HEK293 (cell line): ENCODE results near the gene LMLN.

Source experiments
- CTCF ChIA-PET: fragments of 350-600 bp; formaldehyde crosslinking; extraction: SDS; loops from one replicate; lab custom pipeline; 2021; ENCODE audit warnings: antibody characterized with exemption; lab: Yijun Ruan, JAX
- POLR2A ChIA-PET: fragments of 300-600 bp; formaldehyde crosslinking; extraction: SDS; loops from one replicate; lab custom pipeline; 2020; ENCODE audit warnings: antibody characterized with exemption, inconsistent platforms; lab: Yijun Ruan, JAX
- H3K27ac ChIP-seq: fragments of 200-500 bp; sonication (Bioruptor generic); 2 replicates; pipeline ENCODE4 v1.5.1; 2014; ENCODE audit warnings: low read depth, low read length, control low read depth, inconsistent platforms; ENCODE audit errors: extremely low read depth
- H3K36me3 ChIP-seq, 2 experiments: fragments of 200-500 bp in 1 of 2; sonication (Bioruptor generic) in 1 of 2; 1 replicate in 1 of 2; 2 replicates in 1 of 2; pipeline ENCODE4 v1.5.1; 2014 to 2017; ENCODE audit warnings: inconsistent platforms in 2 of 2, low read length in 2 of 2; ENCODE audit not compliant: control insufficient read depth in 2 of 2, insufficient read depth in 1 of 2
- H3K4me1 ChIP-seq: fragments of 200-500 bp; sonication (Bioruptor generic); 2 replicates; pipeline ENCODE4 v1.5.1; 2014; ENCODE audit warnings: mild to moderate bottlenecking, low read length, inconsistent platforms; ENCODE audit not compliant: control insufficient read depth, insufficient read depth
- H3K4me3 ChIP-seq: 2 replicates; pipeline ENCODE4 v1.5.1; 2011; ENCODE audit warnings: low read depth, mild to moderate bottlenecking, control low read depth, low read length, moderate library complexity
- H3K9me3 ChIP-seq: fragments of 200-500 bp; sonication (Bioruptor generic); 2 replicates; pipeline ENCODE4 v1.5.1; 2014; ENCODE audit warnings: low read depth, low read length, inconsistent platforms; ENCODE audit not compliant: control insufficient read depth, insufficient read depth
- GLIS1 ChIP-seq: fragments of 450-650 bp; formaldehyde crosslinking; IDR thresholded peaks from 2 replicates; pipeline ENCODE4 v1.5.1; 2016; ENCODE audit warnings: missing biosample characterization, missing genetic modification characterization
- OSR2 ChIP-seq: fragments of 450-650 bp; formaldehyde crosslinking; IDR thresholded peaks from 2 replicates; pipeline ENCODE4 v1.5.1; 2016; ENCODE audit warnings: missing biosample characterization, missing genetic modification characterization
- OVOL3 ChIP-seq: fragments of 450-650 bp; formaldehyde crosslinking; IDR thresholded peaks from 2 replicates; pipeline ENCODE4 v1.5.1; 2016; ENCODE audit warnings: missing biosample characterization, missing genetic modification characterization
- SCRT1 ChIP-seq: fragments of 450-650 bp; formaldehyde crosslinking; IDR thresholded peaks from 2 replicates; pipeline ENCODE4 v1.5.1; 2016; ENCODE audit warnings: missing biosample characterization, missing genetic modification characterization, borderline replicate concordance
- SP3 ChIP-seq: fragments of 450-650 bp; formaldehyde crosslinking; IDR thresholded peaks from 2 replicates; pipeline ENCODE4 v1.5.1; 2016; ENCODE audit warnings: missing biosample characterization, missing genetic modification characterization
- ZNF155 ChIP-seq: fragments of 450-650 bp; formaldehyde crosslinking; IDR thresholded peaks from 2 replicates; pipeline ENCODE4 v1.5.1; 2016; ENCODE audit warnings: missing biosample characterization, missing genetic modification characterization
- ZNF157 ChIP-seq: fragments of 450-650 bp; formaldehyde crosslinking; IDR thresholded peaks from 2 replicates; pipeline ENCODE4 v1.5.1; 2016; ENCODE audit warnings: missing biosample characterization, missing genetic modification characterization
- ZNF292 ChIP-seq: fragments of 450-650 bp; formaldehyde crosslinking; IDR thresholded peaks from 2 replicates; pipeline ENCODE4 v1.5.1; 2016; ENCODE audit warnings: low read depth, missing biosample characterization, missing genetic modification characterization, borderline replicate concordance
- ZNF335 ChIP-seq: fragments of 450-650 bp; formaldehyde crosslinking; conservative IDR thresholded peaks from 2 replicates; pipeline ENCODE4 v1.5.1; 2016; ENCODE audit warnings: missing biosample characterization, missing genetic modification characterization
- ZNF350 ChIP-seq: fragments of 450-650 bp; formaldehyde crosslinking; IDR thresholded peaks from 2 replicates; pipeline ENCODE4 v1.5.0; 2017; ENCODE audit warnings: missing biosample characterization, mild to moderate bottlenecking, missing genetic modification characterization
- ZNF433 ChIP-seq: fragments of 450-650 bp; formaldehyde crosslinking; IDR thresholded peaks from 2 replicates; pipeline ENCODE4 v1.5.1; 2016; ENCODE audit warnings: missing biosample characterization, missing genetic modification characterization, low read depth
- ZNF501 ChIP-seq: fragments of 450-650 bp; formaldehyde crosslinking; IDR thresholded peaks from 2 replicates; pipeline ENCODE4 v1.5.1; 2016; ENCODE audit warnings: missing biosample characterization, missing genetic modification characterization
- ZNF791 ChIP-seq: fragments of 450-650 bp; formaldehyde crosslinking; IDR thresholded peaks from 2 replicates; pipeline ENCODE4 v1.5.1; 2016; ENCODE audit warnings: missing biosample characterization, missing genetic modification characterization
- TF ChIP-seq, protein P1 (sequence below): fragments of 450-650 bp; formaldehyde crosslinking; IDR thresholded peaks from 2 replicates; pipeline ENCODE4 v1.5.1; 2016; ENCODE audit warnings: missing biosample characterization, missing genetic modification characterization, borderline replicate concordance
- TF ChIP-seq, protein P2 (sequence below): fragments of 450-650 bp; formaldehyde crosslinking; IDR thresholded peaks from 2 replicates; pipeline ENCODE4 v1.5.1; 2016; ENCODE audit warnings: missing biosample characterization, missing genetic modification characterization
- TF ChIP-seq, protein P3 (sequence below): fragments of 450-650 bp; formaldehyde crosslinking; IDR thresholded peaks from 2 replicates; pipeline ENCODE4 v1.5.1; 2017; ENCODE audit warnings: missing biosample characterization, missing genetic modification characterization

The LMLN gene

GRCh38 chr3:198062068-198062465 is 102.0 kb downstream of the LMLN start:
- ChIA-PET POLR2A (no interaction called here), CTCF (interaction anchor here (1.2 kb wide), 1 partner anchor 18 kb away, joined by 3 read pairs; no protein-coding TSS in a partner anchor)
- Histone ChIP-seq H3K27ac (no peak overlapping the region), H3K4me3 (no peak overlapping the region), H3K4me1 (no peaks in the 10 kb centered on the region), H3K36me3 (no peaks in the 10 kb centered on the region), H3K9me3 (no peaks in the 10 kb centered on the region)
- no peak for TF ChIP-seq SCRT1 (tag by site-specific recombination)
- TF ChIP-seq ZNF335: peak; percentile 48

DNA sequence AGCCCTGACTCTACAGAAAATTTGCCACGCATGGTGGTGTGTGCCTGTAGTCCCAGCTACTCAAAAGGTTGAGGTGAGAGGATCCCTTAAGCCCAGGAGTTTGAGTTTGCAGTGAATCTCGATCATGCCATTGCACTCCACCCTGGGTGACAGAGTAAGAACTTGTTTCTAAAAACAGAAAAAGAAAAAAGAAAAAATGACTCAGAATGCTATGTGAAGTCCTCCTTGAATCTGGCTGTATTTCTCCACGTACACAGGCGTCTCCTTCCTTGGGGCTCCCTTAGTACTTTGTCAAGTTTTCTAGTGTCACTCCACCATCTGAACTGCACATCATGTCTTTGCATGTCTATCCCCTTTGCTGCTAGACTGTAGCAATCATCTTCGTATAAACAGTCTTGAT is 104.4 kb downstream of the LMLN start:
- Histone ChIP-seq H3K36me3 (no peaks in the 10 kb centered on the region; a peak in 1 of 3 replicates), H3K27ac (no peak overlapping the region)
- CTCF ChIA-PET: no interaction called here
- TF ChIP-seq, protein P1, sequence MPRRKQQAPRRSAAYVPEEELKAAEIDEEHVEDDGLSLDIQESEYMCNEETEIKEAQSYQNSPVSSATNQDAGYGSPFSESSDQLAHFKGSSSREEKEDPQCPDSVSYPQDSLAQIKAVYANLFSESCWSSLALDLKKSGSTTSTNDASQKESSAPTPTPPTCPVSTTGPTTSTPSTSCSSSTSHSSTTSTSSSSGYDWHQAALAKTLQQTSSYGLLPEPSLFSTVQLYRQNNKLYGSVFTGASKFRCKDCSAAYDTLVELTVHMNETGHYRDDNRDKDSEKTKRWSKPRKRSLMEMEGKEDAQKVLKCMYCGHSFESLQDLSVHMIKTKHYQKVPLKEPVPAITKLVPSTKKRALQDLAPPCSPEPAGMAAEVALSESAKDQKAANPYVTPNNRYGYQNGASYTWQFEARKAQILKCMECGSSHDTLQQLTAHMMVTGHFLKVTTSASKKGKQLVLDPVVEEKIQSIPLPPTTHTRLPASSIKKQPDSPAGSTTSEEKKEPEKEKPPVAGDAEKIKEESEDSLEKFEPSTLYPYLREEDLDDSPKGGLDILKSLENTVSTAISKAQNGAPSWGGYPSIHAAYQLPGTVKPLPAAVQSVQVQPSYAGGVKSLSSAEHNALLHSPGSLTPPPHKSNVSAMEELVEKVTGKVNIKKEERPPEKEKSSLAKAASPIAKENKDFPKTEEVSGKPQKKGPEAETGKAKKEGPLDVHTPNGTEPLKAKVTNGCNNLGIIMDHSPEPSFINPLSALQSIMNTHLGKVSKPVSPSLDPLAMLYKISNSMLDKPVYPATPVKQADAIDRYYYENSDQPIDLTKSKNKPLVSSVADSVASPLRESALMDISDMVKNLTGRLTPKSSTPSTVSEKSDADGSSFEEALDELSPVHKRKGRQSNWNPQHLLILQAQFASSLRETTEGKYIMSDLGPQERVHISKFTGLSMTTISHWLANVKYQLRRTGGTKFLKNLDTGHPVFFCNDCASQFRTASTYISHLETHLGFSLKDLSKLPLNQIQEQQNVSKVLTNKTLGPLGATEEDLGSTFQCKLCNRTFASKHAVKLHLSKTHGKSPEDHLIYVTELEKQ (tag by site-specific recombination): no peak
- TF ChIP-seq SP3 (tag by site-specific recombination) (no peak), OSR2 (tag by site-specific recombination) (no peak), ZNF157 (tag by site-specific recombination) (no peak)
- TF ChIP-seq, protein P2, sequence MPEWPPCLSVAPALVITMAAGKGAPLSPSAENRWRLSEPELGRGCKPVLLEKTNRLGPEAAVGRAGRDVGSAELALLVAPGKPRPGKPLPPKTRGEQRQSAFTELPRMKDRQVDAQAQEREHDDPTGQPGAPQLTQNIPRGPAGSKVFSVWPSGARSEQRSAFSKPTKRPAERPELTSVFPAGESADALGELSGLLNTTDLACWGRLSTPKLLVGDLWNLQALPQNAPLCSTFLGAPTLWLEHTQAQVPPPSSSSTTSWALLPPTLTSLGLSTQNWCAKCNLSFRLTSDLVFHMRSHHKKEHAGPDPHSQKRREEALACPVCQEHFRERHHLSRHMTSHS (tag by site-specific recombination): no peak
- TF ChIP-seq, protein P3, sequence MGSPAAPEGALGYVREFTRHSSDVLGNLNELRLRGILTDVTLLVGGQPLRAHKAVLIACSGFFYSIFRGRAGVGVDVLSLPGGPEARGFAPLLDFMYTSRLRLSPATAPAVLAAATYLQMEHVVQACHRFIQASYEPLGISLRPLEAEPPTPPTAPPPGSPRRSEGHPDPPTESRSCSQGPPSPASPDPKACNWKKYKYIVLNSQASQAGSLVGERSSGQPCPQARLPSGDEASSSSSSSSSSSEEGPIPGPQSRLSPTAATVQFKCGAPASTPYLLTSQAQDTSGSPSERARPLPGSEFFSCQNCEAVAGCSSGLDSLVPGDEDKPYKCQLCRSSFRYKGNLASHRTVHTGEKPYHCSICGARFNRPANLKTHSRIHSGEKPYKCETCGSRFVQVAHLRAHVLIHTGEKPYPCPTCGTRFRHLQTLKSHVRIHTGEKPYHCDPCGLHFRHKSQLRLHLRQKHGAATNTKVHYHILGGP (tag by site-specific recombination): no peak
- TF ChIP-seq, all 188 proteins: peak for 0
- Histone ChIP-seq H3K9me3 (no peaks in the 10 kb centered on the region), H3K4me1 (no peaks in the 10 kb centered on the region), H3K4me3 (no peak overlapping the region)
- POLR2A ChIA-PET: no interaction called here

GRCh38 chr3:198065897-198066296 is 105.9 kb downstream of the LMLN start:
- H3K36me3 ChIP-seq: no peaks in the 10 kb centered on the region; a peak in 1 of 3 replicates
- POLR2A ChIA-PET: no interaction called here
- no peaks in the 10 kb centered on the region for H3K4me1 ChIP-seq
- TF ChIP-seq OVOL3 (tag by site-specific recombination) (no peak), GLIS1 (tag by site-specific recombination) (no peak), ZNF350 (no peak), ZNF433 (tag by site-specific recombination) (no peak), ZNF501 (tag by site-specific recombination) (no peak), ZNF791 (tag by site-specific recombination) (no peak), ZNF155 (no peak), ZNF292 (tag by site-specific recombination) (no peak)
- CTCF ChIA-PET: interaction anchor here (1.5 to 2.5 kb wide), 2 partner anchors 14 kb away, joined by 5 to 17 read pairs; no protein-coding TSS in a partner anchor
- H3K4me3 ChIP-seq: no peak overlapping the region
- no peak overlapping the region for H3K27ac ChIP-seq
- H3K9me3 ChIP-seq: no peaks in the 10 kb centered on the region
